Fibroblast of pulmonary artery (primary cell): ENCODE measurements around the gene SSR2.

Experiments used
- DNase-seq: peaks from one replicate; pipeline ENCODE4 v3.0.0-alpha.2; 2010; ENCODE audit warnings: low read depth
- H3K4me3 ChIP-seq: replicated peaks from 2 replicates; pipeline ENCODE4 v1.5.1; 2011; ENCODE audit warnings: low read depth, mild to moderate bottlenecking, control low read depth, low read length, moderate library complexity
- CTCF ChIP-seq: IDR thresholded peaks from 2 replicates; pipeline ENCODE4 v1.5.1; 2011; ENCODE audit warnings: mild to moderate bottlenecking, control low read depth, low read length, inconsistent platforms; ENCODE audit errors: missing control alignments

SSR2 gene

GRCh38 chr1:156020293-156021092, at the start of gene SSR2:
Gene SSR2 (minus strand): TSS chr1:156020951. CDS start chr1:156020167, 784 bp downstream.
- peak within 1 kb of the TSS; percentile 70 for H3K4me3 ChIP-seq
- peak; percentile 94 for DNase-seq
- no peak for TF ChIP-seq CTCF

DNA sequence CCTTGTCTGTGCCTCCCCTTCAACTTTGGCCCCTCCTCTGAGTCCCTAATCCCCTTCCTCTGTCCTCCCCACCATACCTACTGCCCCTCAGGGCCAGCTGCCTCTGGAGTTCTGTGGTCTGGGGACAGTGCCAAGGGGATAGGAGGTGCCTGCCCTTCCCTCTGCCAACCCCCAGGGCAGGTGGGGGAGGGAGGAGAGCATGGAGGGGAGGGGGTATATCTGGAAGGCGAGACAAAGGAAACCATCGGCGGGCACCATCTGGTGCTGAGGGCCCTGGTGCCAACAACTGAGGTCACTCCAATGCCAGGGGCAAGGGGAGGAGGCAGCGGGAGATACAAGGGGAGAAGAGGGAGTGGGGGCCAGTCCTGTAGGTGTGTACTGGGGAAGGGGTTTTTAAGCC, 49.8 kb upstream of the SSR2 start:
- no peak for TF ChIP-seq CTCF
- no peak for DNase-seq
- no peak overlapping the region for H3K4me3 ChIP-seq

DNA sequence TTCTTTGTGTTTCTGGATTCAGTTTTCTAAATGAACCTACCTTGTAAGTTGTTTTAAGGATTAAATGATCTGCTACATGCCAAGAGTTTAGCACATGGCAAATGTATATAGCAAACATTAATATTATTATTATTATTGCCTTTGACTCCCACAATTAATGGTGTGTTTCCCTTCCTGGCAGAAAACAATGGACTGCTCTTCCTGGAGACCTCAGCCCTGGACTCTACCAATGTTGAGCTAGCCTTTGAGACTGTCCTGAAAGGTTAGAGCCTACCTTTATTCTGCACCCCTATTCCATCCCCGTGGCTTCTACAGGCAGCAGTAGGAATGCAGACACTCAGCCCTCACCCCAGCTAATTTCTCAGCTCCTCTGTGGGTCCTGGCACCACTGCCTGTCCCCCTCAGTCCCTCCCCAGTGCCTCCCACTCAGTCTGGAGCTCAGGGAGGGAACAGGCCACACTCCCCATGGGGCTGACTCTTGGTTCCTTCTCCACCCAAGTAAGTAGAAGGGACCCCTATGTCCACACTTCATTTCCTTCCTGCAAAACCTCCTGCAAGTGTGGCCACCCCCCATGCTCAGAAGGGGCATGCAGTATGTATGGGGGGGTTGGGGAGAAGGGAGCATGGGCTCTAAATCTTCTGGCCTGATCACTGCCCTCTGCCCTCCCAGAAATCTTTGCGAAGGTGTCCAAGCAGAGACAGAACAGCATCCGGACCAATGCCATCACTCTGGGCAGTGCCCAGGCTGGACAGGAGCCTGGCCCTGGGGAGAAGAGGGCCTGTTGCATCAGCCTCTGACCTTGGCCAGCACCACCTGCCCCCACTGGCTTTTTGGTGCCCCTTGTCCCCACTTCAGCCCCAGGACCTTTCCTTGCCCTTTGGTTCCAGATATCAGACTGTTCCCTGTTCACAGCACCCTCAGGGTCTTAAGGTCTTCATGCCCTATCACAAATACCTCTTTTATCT, 49.0 kb upstream of the SSR2 start:
- no peak for DNase-seq
- no peak for TF ChIP-seq CTCF
- H3K4me3 ChIP-seq = no peak overlapping the region

DNA sequence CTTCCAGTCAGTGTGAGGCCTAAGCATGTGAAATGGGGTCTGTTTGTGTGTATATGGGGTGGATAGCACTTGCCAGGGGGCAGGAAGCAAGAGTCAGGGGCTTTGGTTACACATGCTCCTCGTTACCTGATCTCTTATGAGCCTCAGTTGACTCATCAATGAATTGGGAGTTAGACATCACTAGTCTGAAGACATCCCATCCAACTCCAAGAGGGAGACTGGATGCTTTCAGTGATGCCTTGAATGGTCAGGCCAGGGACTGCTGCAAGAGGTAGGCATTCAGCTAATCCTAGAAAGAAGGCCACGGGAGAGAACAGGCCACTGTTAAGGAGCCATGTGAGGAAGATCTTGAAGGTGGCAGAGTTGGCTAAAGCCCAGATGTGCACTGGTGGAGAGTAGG, 46.5 kb upstream of the SSR2 start:
- DNase-seq = no peak
- no peak overlapping the region for H3K4me3 ChIP-seq
- TF ChIP-seq CTCF = no peak

DNA sequence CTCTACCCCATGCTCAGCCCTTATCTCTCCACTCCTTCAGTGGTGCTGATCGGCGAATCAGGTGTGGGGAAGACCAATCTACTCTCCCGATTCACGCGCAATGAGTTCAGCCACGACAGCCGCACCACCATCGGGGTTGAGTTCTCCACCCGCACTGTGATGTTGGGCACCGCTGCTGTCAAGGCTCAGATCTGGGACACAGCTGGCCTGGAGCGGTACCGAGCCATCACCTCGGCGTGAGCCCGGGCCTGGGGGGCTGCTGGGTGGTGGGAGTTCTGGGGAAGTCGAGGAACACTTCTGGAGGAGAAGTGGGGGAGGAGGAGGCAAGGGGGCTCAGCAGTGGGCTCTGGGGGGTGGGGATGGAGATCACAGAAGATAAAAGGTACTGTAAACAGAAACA, 45.1 kb upstream of the SSR2 start:
- no peak for DNase-seq
- TF ChIP-seq CTCF = no peak
- no peak overlapping the region for H3K4me3 ChIP-seq

DNA sequence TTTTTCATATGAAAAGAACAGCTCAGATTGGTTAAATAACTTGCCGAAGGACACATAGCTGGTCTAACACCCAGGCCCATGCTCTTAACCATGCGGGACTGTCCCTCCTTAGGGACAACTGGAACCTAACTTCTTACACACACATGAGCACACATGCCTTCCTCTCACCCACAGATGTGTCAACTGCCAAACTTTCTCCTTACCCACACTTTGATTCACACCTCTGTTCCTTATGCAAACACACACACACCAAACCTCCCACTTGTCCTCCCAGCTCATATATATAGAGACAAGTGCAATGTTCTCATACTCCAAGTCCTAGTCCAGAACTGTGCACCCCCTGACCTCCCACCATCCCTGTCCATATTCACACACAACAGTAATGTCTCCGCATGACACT, 44.5 kb upstream of the SSR2 start:
- no peak overlapping the region for H3K4me3 ChIP-seq
- no peak for DNase-seq
- TF ChIP-seq CTCF = no peak
